ENCODE measurements around the gene MAGI3. TPM values are rescaled to one million over a fixed set of nuclear protein-coding genes. Genes with fewer than 3 reads are reported as not detected.
"Not testable (repeated sequence)": the region's sequence is repeated elsewhere in the genome, so short reads cannot be mapped to it uniquely, and the experiment has no call there.

Gene MAGI3
- total RNA-seq, 1 experiment from 2014 or later: 9.7 TPM

GRCh38 chr1:113581323-113581722 is 191.0 kb downstream of the MAGI3 start:
- no peak overlapping the region for H3K27ac ChIP-seq
- DNase-seq: no peak
- H3K27me3 ChIP-seq: no peaks in the 10 kb centered on the region
- no peak overlapping the region for H3K4me3 ChIP-seq
- H3K9me3 ChIP-seq (replicated peaks): no peaks in the 10 kb centered on the region
- H3K4me1 ChIP-seq: no peaks in the 10 kb centered on the region
- no peaks in the 10 kb centered on the region; the same call in 1 of the 2 replicates for H3K36me3 ChIP-seq

GRCh38 chr1:113582084-113582483 is 191.8 kb downstream of the MAGI3 start:
- no peaks in the 10 kb centered on the region for H3K9me3 ChIP-seq (replicated peaks)
- no peak for DNase-seq
- no peaks in the 10 kb centered on the region for H3K27me3 ChIP-seq
- no peaks in the 10 kb centered on the region; the same call in 1 of the 2 replicates for H3K36me3 ChIP-seq
- no peak overlapping the region for H3K4me3 ChIP-seq
- no peaks in the 10 kb centered on the region for H3K4me1 ChIP-seq
- H3K27ac ChIP-seq: no peak overlapping the region

DNA sequence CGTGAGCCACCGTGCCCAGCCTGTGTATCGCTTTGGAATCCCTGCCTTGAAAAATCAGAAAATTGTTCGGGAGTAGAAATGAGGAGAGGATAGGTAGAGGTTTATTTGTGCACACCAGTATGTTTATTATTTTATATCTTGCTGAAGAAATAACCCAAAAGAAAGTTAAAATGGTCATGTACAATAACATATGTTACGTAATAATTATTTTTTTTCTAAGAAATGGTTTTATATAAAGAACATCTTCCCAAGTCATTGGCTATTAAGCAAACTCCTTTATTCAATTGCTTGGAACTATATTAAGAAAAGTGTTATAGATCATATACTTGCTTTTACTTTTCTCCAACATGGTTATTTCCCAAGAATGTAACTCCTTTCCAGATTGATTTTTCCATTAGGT is 197.2 kb downstream of the MAGI3 start:
- Histone ChIP-seq H3K9me3 (replicated peaks) (no peaks in the 10 kb centered on the region), H3K36me3 (no peaks in the 10 kb centered on the region; the same call in 1 of the 2 replicates), H3K4me3 (no peak overlapping the region), H3K27ac (no peak overlapping the region), H3K27me3 (no peaks in the 10 kb centered on the region), H3K4me1 (no peaks in the 10 kb centered on the region)
- DNase-seq: no peak

- Histone ChIP-seq H3K27ac (no peak overlapping the region), H3K9me3 (replicated peaks) (peaks cover 1% of the 10 kb centered on the region), H3K4me3 (no peak overlapping the region), H3K27me3 (no peaks in the 10 kb centered on the region), H3K4me1 (no peaks in the 10 kb centered on the region), H3K36me3 (no peaks in the 10 kb centered on the region; the same call in 1 of the 2 replicates)
- no peak for DNase-seq
Observed at GRCh38 chr1:113592230-113592629, 201.9 kb downstream of the MAGI3 start.

DNA sequence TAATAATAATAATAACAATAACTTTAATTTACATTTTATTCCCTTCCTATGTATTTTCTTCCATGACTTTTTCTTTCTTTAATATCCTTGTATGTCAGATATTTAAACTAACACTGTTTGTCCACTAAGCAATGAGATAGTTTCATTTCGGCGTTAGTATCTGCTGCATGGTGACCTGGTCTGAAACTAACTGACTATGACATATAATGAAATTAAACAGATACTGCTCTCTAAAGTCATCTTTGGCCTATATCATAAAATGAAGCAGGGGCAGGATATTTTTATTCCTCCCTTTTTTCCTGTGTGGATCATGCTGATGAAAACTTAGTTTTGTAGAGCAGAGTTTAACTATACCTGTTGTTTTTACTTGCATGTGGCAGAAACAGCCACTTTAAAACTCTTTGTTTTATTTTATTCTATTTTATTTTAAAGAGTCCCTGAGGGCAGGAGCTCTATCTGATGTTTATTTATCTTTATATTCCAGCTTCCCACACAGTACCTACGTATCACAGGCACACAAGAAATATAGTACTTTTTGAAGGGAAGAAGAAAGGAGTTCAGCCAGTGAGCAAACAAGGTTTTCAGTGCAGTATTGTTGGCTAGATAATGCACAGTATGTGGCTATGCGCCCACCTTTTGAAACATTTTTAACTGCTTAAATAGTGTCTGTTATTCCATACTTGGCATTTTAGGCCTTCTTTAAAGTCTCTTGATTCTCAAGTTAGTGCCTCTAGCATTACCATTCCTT is 203.4 kb downstream of the MAGI3 start:
- H3K27me3 ChIP-seq: no peaks in the 10 kb centered on the region
- no peak overlapping the region for H3K27ac ChIP-seq
- H3K4me1 ChIP-seq: no peaks in the 10 kb centered on the region
- H3K9me3 ChIP-seq (replicated peaks): peaks cover 3% of the 10 kb centered on the region
- no peak overlapping the region for H3K4me3 ChIP-seq
- H3K36me3 ChIP-seq: no peaks in the 10 kb centered on the region; the same call in 1 of the 2 replicates
- DNase-seq: no peak

GRCh38 chr1:113604466-113604865 is 214.2 kb downstream of the MAGI3 start:
- not testable (repeated sequence) for H3K36me3 ChIP-seq; H3K9me3 ChIP-seq (replicated peaks); H3K4me3 ChIP-seq; H3K4me1 ChIP-seq; H3K27me3 ChIP-seq; DNase-seq; H3K27ac ChIP-seq

GRCh38 chr1:113605146-113605545 is 214.8 kb downstream of the MAGI3 start:
- Histone ChIP-seq H3K9me3 (replicated peaks) (no peaks in the 10 kb centered on the region; the same call in 1 of the 2 replicates), H3K27ac (no peak overlapping the region), H3K36me3 (no peaks in the 10 kb centered on the region), H3K4me1 (no peaks in the 10 kb centered on the region), H3K27me3 (no peaks in the 10 kb centered on the region), H3K4me3 (no peak overlapping the region)
- no peak for DNase-seq

DNA sequence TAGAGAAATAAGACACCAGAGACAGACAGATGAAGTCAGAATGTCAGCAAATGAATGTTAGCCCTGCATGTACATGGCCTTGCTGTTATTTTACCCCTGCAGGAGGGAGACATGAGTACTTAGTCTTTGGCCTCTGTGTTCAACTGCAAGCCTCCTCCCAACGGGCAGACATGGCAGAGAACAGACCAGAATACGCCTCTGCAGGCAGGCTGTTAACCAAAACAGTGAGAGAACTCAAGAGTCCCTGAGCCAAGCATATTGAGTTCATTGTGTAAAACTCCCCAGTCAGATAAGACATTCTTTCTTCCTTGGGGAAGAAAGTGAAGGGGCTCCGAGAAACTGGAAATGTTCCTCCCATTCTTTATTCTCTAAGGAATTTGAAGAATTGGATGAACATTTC is 218.1 kb downstream of the MAGI3 start:
- Histone ChIP-seq H3K27ac (no peak overlapping the region), H3K27me3 (no peaks in the 10 kb centered on the region), H3K36me3 (no peaks in the 10 kb centered on the region), H3K4me3 (no peak overlapping the region), H3K9me3 (replicated peaks) (no peaks in the 10 kb centered on the region; the same call in 1 of the 2 replicates), H3K4me1 (no peaks in the 10 kb centered on the region)
- DNase-seq: no peak

GRCh38 chr1:113610372-113610771 is 220.1 kb downstream of the MAGI3 start:
- Histone ChIP-seq H3K4me3 (no peak overlapping the region), H3K27me3 (no peaks in the 10 kb centered on the region), H3K9me3 (replicated peaks) (no peaks in the 10 kb centered on the region), H3K4me1 (no peaks in the 10 kb centered on the region), H3K36me3 (no peaks in the 10 kb centered on the region), H3K27ac (no peak overlapping the region)
- DNase-seq: no peak

DNA sequence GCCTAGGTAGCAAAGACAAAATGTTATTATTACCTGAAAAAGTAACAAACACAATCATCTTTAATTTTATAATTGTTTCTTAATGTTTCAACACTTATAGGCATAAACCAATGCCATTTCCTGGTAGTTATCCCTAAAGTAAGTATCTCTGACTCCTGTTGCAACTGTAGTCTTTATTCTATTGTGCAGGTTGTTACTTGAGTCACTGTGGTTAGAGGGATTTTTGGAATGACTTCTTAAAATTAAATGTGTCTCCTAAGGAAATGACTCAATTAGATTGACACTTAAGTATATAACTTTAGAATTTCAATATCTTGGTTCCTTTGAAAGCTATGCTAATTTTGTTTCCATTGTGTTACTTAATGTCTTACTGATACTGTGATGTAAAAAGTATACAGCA is 225.1 kb downstream of the MAGI3 start:
- no peak for DNase-seq
- no peaks in the 10 kb centered on the region for H3K27me3 ChIP-seq
- H3K4me1 ChIP-seq: no peaks in the 10 kb centered on the region
- H3K36me3 ChIP-seq: 0 out of 2 replicates have a peak, but pooled peaks cover 2% of the 10 kb centered on the region
- no peak overlapping the region for H3K27ac ChIP-seq
- no peak overlapping the region for H3K4me3 ChIP-seq
- no peaks in the 10 kb centered on the region for H3K9me3 ChIP-seq (replicated peaks)

DNA sequence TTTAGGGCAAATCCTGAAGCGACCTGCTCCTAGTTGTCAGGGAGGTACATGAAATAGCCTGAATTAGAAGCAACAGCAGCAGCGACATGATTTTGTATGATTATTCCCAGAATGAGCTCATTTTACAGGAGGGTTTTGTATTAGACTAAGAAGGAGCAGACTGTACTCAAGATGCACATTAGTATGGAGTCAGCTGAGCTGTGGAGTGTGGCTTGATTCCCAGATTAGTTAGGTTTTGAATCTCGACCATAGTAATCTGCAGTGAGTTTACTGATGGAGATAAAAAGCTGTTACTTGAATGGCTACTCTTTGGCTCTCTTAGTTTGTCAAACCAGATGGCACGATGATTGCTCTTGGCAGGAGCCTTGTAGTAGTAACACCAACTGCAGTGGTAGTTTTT is 225.8 kb downstream of the MAGI3 start:
- no peaks in the 10 kb centered on the region for H3K27me3 ChIP-seq
- H3K4me3 ChIP-seq: no peak overlapping the region
- no peak overlapping the region for H3K27ac ChIP-seq
- no peaks in the 10 kb centered on the region for H3K9me3 ChIP-seq (replicated peaks)
- DNase-seq: no peak
- H3K36me3 ChIP-seq: 0 out of 2 replicates have a peak, but pooled peaks cover 2% of the 10 kb centered on the region
- H3K4me1 ChIP-seq: no peaks in the 10 kb centered on the region

GRCh38 chr1:113617438-113618141 is 227.3 kb downstream of the MAGI3 start:
- Histone ChIP-seq H3K9me3 (replicated peaks) (no peaks in the 10 kb centered on the region), H3K36me3 (0 out of 2 replicates have a peak, but pooled peaks cover 2% of the 10 kb centered on the region), H3K27ac (no peak overlapping the region), H3K4me3 (no peak overlapping the region), H3K27me3 (no peaks in the 10 kb centered on the region), H3K4me1 (no peaks in the 10 kb centered on the region)
- DNase-seq: no peak

DNA sequence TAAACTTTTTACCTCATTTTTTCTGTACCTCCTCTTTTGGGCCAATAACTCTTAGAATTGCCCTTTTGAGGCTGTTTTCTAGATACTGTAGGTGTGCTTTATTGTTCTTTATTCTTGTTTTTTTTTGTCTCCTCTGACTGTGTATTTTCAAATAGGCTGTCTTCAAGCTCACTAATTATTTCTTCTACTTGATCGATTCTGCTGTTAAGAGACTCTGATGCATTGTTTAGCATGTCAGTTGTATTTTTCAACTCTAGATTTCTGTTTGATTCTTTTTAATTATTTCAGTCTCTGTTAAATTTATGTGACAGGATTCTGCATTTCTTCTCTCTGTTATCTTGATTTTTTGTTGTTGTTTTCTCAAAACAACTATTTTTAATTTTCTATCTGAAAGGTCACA is 238.7 kb downstream of the MAGI3 start:
- H3K4me3 ChIP-seq: no peak overlapping the region
- no peaks in the 10 kb centered on the region for H3K27me3 ChIP-seq
- H3K27ac ChIP-seq: no peak overlapping the region
- no peak for DNase-seq
- H3K9me3 ChIP-seq (replicated peaks): peaks cover 9% of the 10 kb centered on the region
- H3K4me1 ChIP-seq: no peaks in the 10 kb centered on the region
- H3K36me3 ChIP-seq: no peaks in the 10 kb centered on the region

GRCh38 chr1:113630340-113631327 is 240.3 kb downstream of the MAGI3 start:
- no peaks in the 10 kb centered on the region for H3K4me1 ChIP-seq
- no peak overlapping the region for H3K27ac ChIP-seq
- H3K27me3 ChIP-seq: no peaks in the 10 kb centered on the region
- H3K4me3 ChIP-seq: no peak overlapping the region
- no peaks in the 10 kb centered on the region for H3K36me3 ChIP-seq
- DNase-seq: no peak
- peaks cover 9% of the 10 kb centered on the region for H3K9me3 ChIP-seq (replicated peaks)

All from SJCRH30 (cell line).